GM12878 (cell line): Measurements from ENCODE around the gene OOSP3. TPM values are rescaled to one million over a fixed set of nuclear protein-coding genes. Genes with fewer than 3 reads are reported as not detected.

Experiments used
- ATAC-seq: fragments of 200-7000 bp; cut with Tn5 transposase; 3 replicates; pipeline ENCODE4 v1.9.1; 2020; ENCODE audit warnings: mild to moderate bottlenecking, moderate library complexity
- BruUV-seq: library from RNA; stranded (reverse); fragments of 400-500 nt; replicated peaks from 2 replicates; lab custom pipeline; 2021; lab: Mats Ljungman, UMichigan
- CTCF ChIA-PET: fragments of 300-600 bp; sonication (Branson Sonifier 250); formaldehyde crosslinking; extraction: SDS; loops from one replicate; lab custom pipeline; 2021; ENCODE audit warnings: inconsistent platforms; lab: Yijun Ruan, JAX
- POLR2A ChIA-PET: fragments of 350-600 bp; formaldehyde crosslinking; extraction: SDS; loops from one replicate; lab custom pipeline; 2021; ENCODE audit warnings: inconsistent platforms; lab: Charles Lee
- RAD21 ChIA-PET: fragments of 300-600 bp; sonication (Branson Sonifier 250); formaldehyde crosslinking; loops from one replicate; lab custom pipeline; 2023; ENCODE audit warnings: antibody characterized with exemption; ENCODE audit not compliant: unreplicated experiment; lab: Charles Lee
- SMC1A ChIA-PET: fragments of 300-600 bp; sonication (Branson Sonifier 250); formaldehyde crosslinking; loops from one replicate; lab custom pipeline; 2023; ENCODE audit not compliant: unreplicated experiment, uncharacterized antibody; lab: Charles Lee
- DNase-seq: peaks from one replicate; pipeline ENCODE4 v3.0.0-alpha.2; 2011; ENCODE audit warnings: low read depth, low spot score
- FAIRE-seq: peaks from 3 replicates; lab custom pipeline; 2011; peaks lifted over from hg19 to GRCh38; lab: Jason Lieb, UNC
- H2AFZ ChIP-seq: 2 replicates; pipeline ENCODE4 v1.6.0; 2011; ENCODE audit warnings: low read depth, low read length, control low read depth; ENCODE audit not compliant: control insufficient read depth
- H3K27ac ChIP-seq: 2 replicates; pipeline ENCODE4 v1.5.1; 2011; ENCODE audit warnings: control low read depth; ENCODE audit not compliant: control insufficient read depth, insufficient read depth
- H3K27me3 ChIP-seq, 2 experiments: replicated peaks in 1 of 2; 2 replicates each; pipeline versions ENCODE4 v1.6.0 to v1.6.1; 2011; ENCODE audit warnings: low read length in 1 of 2; ENCODE audit not compliant: control insufficient read depth in 2 of 2, insufficient read depth in 2 of 2
- H3K36me3 ChIP-seq, 2 experiments: 2 replicates each; pipeline ENCODE4 v1.5.1; 2011; ENCODE audit warnings: low read length in 1 of 2; ENCODE audit not compliant: control insufficient read depth in 2 of 2, insufficient read depth in 2 of 2
- H3K4me1 ChIP-seq: 2 replicates; pipeline ENCODE4 v1.6.1; 2011; ENCODE audit warnings: mild to moderate bottlenecking, low read length, moderate library complexity, mixed read lengths; ENCODE audit not compliant: control insufficient read depth, insufficient read depth
- H3K4me2 ChIP-seq: 2 replicates; pipeline ENCODE4 v1.6.0; 2011; ENCODE audit warnings: control low read depth; ENCODE audit not compliant: control insufficient read depth, insufficient read depth
- H3K4me3 ChIP-seq: fragments of 200-600 bp; sonication (generic); 2 replicates; pipeline ENCODE4 v1.5.1; 2016
- H3K79me2 ChIP-seq: 2 replicates; pipeline ENCODE4 v1.6.0; 2011; ENCODE audit warnings: low read length; ENCODE audit not compliant: control insufficient read depth, insufficient read depth
- H3K9ac ChIP-seq: 2 replicates; pipeline ENCODE4 v1.8.0; 2011; ENCODE audit warnings: low read length, control low read depth, mixed read lengths; ENCODE audit not compliant: control insufficient read depth, insufficient read depth
- H3K9me3 ChIP-seq: replicated peaks from 3 replicates; pipeline ENCODE4 v1.5.1; 2011; ENCODE audit warnings: mild to moderate bottlenecking, low read length; ENCODE audit not compliant: control insufficient read depth, insufficient read depth
- H4K20me1 ChIP-seq: 2 replicates; pipeline ENCODE4 v1.6.0; 2011; ENCODE audit not compliant: control insufficient read depth, insufficient read depth
- ATF3 ChIP-seq: IDR thresholded peaks from 2 replicates; pipeline ENCODE4 v1.6.1; 2011; ENCODE audit warnings: low read depth, mild to moderate bottlenecking, low read length, moderate library complexity, borderline replicate concordance; ENCODE audit errors: extremely low read depth
- CBX5 ChIP-seq: sonication (generic); IDR thresholded peaks from 2 replicates; pipeline ENCODE4 v1.6.1; 2016; ENCODE audit warnings: low read depth, moderate library complexity, mild to moderate bottlenecking, inconsistent platforms
- ESRRA ChIP-seq: IDR thresholded peaks from 2 replicates; pipeline ENCODE4 v1.6.1; 2012; ENCODE audit warnings: mild to moderate bottlenecking, low read length, improper control_type of control experiment
- HDAC2 ChIP-seq: fragments of 200-600 bp; sonication (generic); IDR thresholded peaks from 2 replicates; pipeline ENCODE4 v1.6.1; 2017
- HDGF ChIP-seq: fragments of 450-650 bp; IDR thresholded peaks from 2 replicates; pipeline ENCODE4 v1.6.1; 2016; ENCODE audit warnings: antibody characterized with exemption
- MYB ChIP-seq: fragments of 150-350 bp; IDR thresholded peaks from 2 replicates; pipeline ENCODE4 v1.6.1; 2014; ENCODE audit warnings: mild to moderate bottlenecking, low read depth, low read length, borderline replicate concordance
- PRDM15 ChIP-seq: fragments of 450-650 bp; formaldehyde crosslinking; IDR thresholded peaks from 2 replicates; pipeline ENCODE4 v1.4.0; 2020; ENCODE audit warnings: mild to moderate bottlenecking, moderate library complexity
- RCOR1 ChIP-seq: conservative IDR thresholded peaks from 2 replicates; pipeline ENCODE4 v1.6.1; 2012; ENCODE audit warnings: low read depth, low read length, improper control_type of control experiment
- SREBF2 ChIP-seq: IDR thresholded peaks from 2 replicates; pipeline ENCODE4 v1.6.1; 2012; ENCODE audit warnings: mild to moderate bottlenecking, low read length
- TBL1XR1 ChIP-seq: IDR thresholded peaks from 2 replicates; pipeline ENCODE4 v1.6.1; 2012; ENCODE audit warnings: low read depth, low read length, improper control_type of control experiment
- ZBED1 ChIP-seq: IDR thresholded peaks from 2 replicates; pipeline ENCODE4 v1.6.1; 2016; ENCODE audit warnings: borderline replicate concordance
- in situ Hi-C: fragments of 300-500 bp; cut with MboI; formaldehyde crosslinking; loops from 9 replicates; pipeline ENCODE4 v1.14.3; 2018; ENCODE audit warnings: mixed read lengths
- intact Hi-C: fragments of 100-400 bp; cut with micrococcal nuclease; formaldehyde crosslinking; loops from one replicate; pipeline ENCODE4 v1.14.2; 2022; ENCODE audit not compliant: unreplicated experiment
- polyA plus RNA-seq, 11 experiments: library from polyadenylated mRNA; depleted of rRNA in 4 of 11; unstranded in 6 of 11; stranded (reverse) in 5 of 11; fragments of >200 nt; fragmentation: Nextera tagmentation in 4 of 11; fragmentation: Illumina TruSeq in 1 of 11; extraction: Ambion mirVana in 4 of 11; extraction: Trizol in 1 of 11; gene quantifications; 1 replicate in 1 of 11; 2 replicates in 10 of 11; pipeline versions ENCODE4 v1.2.1 to v1.2.3, GENCODE V29; 2011 to 2016; ENCODE audit warnings: inconsistent platforms in 2 of 11, missing spikeins in 2 of 11, low read depth in 1 of 11
- total RNA-seq, 4 experiments: library from RNA; depleted of rRNA in 3 of 4; stranded (reverse); fragments of >200 nt in 3 of 4; fragmentation: Illumina TruSeq in 1 of 4; extraction: Trizol in 1 of 4; gene quantifications; 2 replicates each; pipeline versions ENCODE4 v1.2.1 to v1.2.3, GENCODE V29; 2013 to 2021
- TF ChIP-seq, protein P1 (sequence below): fragments of 450-650 bp; formaldehyde crosslinking; IDR thresholded peaks from 2 replicates; pipeline ENCODE4 v1.4.0; 2022; ENCODE audit warnings: mild to moderate bottlenecking, moderate library complexity

The OOSP3 gene
- total and polyA plus RNA-seq, 10 of the 15 experiments (the other 5 are each of a cell fraction or from before 2014, with no cell fraction given), result 0.07 TPM; not detected in 9

DNA sequence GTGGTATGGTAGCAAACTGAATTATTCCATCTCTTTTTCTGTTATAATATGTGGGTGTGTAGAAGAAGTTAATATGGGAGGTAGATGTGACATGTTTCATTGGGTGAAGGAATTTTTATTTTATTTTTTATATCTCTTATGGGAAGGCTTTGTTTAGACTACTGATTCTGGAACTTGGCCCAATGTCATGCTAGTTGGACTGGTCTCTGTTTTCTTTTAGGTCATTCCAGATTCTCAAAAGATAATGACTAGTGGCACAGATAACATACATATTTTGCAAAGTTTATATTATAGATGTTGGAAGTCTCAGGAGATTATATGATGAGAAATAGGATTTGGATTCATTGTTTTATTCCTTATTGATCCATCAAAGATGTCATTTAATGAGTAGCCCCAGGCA is 1.3 kb upstream of the OOSP3 start:
- H3K79me2 ChIP-seq, result no peaks in the 10 kb centered on the region
- H3K4me1 ChIP-seq, result no peaks in the 10 kb centered on the region
- H3K4me2 ChIP-seq, result no peak overlapping the region
- no peak overlapping the region for H2AFZ ChIP-seq
- ChIA-PET RAD21 (no interaction called here), SMC1A (no interaction called here), CTCF (no interaction called here), POLR2A (no interaction called here)
- BruUV-seq, result no TSS peak
- H3K27ac ChIP-seq, result no peak overlapping the region
- DNase-seq (no peak), ATAC-seq (no peak), FAIRE-seq (no peak)
- no peak overlapping the region for H3K4me3 ChIP-seq
- TF ChIP-seq MYB (no peak), RCOR1 (no peak), ATF3 (no peak), HDGF (no peak), SREBF2 (no peak), HDAC2 (no peak), PRDM15 (CRISPR knock-in tag) (no peak), ZBED1 (no peak), TBL1XR1 (no peak), CBX5 (no peak), ESRRA (no peak)
- TF ChIP-seq, protein P1, sequence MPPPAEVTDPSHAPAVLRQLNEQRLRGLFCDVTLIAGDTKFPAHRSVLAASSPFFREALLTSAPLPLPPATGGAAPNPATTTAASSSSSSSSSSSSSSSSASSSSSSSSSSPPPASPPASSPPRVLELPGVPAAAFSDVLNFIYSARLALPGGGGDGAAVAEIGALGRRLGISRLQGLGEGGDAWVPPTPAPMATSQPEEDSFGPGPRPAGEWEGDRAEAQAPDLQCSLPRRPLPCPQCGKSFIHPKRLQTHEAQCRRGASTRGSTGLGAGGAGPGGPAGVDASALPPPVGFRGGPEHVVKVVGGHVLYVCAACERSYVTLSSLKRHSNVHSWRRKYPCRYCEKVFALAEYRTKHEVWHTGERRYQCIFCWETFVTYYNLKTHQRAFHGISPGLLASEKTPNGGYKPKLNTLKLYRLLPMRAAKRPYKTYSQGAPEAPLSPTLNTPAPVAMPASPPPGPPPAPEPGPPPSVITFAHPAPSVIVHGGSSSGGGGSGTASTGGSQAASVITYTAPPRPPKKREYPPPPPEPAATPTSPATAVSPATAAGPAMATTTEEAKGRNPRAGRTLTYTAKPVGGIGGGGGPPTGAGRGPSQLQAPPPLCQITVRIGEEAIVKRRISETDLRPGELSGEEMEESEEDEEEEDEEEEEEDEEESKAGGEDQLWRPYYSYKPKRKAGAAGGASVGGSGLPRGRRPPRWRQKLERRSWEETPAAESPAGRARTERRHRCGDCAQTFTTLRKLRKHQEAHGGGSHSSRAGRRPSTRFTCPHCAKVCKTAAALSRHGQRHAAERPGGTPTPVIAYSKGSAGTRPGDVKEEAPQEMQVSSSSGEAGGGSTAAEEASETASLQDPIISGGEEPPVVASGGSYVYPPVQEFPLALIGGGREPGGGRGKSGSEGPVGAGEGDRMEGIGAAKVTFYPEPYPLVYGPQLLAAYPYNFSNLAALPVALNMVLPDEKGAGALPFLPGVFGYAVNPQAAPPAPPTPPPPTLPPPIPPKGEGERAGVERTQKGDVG, result no peak
- in situ Hi-C loops, result no loop called here
- no peaks in the 10 kb centered on the region for H3K9me3 ChIP-seq
- H3K36me3 ChIP-seq, result no peaks in the 10 kb centered on the region
- no peak overlapping the region for H3K9ac ChIP-seq
- no peaks in the 10 kb centered on the region for H4K20me1 ChIP-seq
- H3K27me3 ChIP-seq, result no peaks in the 10 kb centered on the region
- intact Hi-C loops, result no loop called here
